H9 (cell line): Measurements from ENCODE around the gene STK38. TPM values are rescaled to one million over a fixed set of nuclear protein-coding genes. Genes with fewer than 3 reads are reported as not detected.

ENCODE experiments used
- DNase-seq: peaks from one replicate; pipeline ENCODE4 v3.0.0-alpha.2; 2017
- H2AFZ ChIP-seq: one replicate; pipeline ENCODE4 v1.6.1; 2013; ENCODE audit warnings: mild to moderate bottlenecking, low read length, control low read depth, moderate library complexity
- H2AK5ac ChIP-seq: 2 replicates; pipeline ENCODE4 v1.6.1; 2013; ENCODE audit warnings: low read length, control low read depth, mixed read lengths; ENCODE audit not compliant: insufficient read length
- H2BK120ac ChIP-seq: one replicate; pipeline ENCODE4 v1.6.1; 2013; ENCODE audit warnings: low read depth, mild to moderate bottlenecking, low read length, control low read depth, inconsistent platforms; ENCODE audit not compliant: poor library complexity, severe bottlenecking
- H2BK12ac ChIP-seq: 2 replicates; pipeline ENCODE4 v1.6.1; 2013; ENCODE audit warnings: low read length, control low read depth, mixed read lengths, low read depth; ENCODE audit not compliant: insufficient read length
- H2BK15ac ChIP-seq: 2 replicates; pipeline ENCODE4 v1.6.1; 2013; ENCODE audit warnings: low read depth, low read length, control low read depth
- H2BK20ac ChIP-seq: one replicate; pipeline ENCODE4 v1.6.1; 2013; ENCODE audit warnings: low read depth, mild to moderate bottlenecking, low read length, control low read depth, inconsistent platforms; ENCODE audit not compliant: poor library complexity, severe bottlenecking
- H2BK5ac ChIP-seq: 2 replicates; pipeline ENCODE4 v1.6.1; 2013; ENCODE audit warnings: low read length, control low read depth, mixed read lengths; ENCODE audit not compliant: insufficient read length
- H3K14ac ChIP-seq: 2 replicates; pipeline ENCODE4 v1.6.1; 2013; ENCODE audit warnings: low read length, control low read depth; ENCODE audit not compliant: insufficient read depth
- H3K18ac ChIP-seq: 2 replicates; pipeline ENCODE4 v1.6.1; 2013; ENCODE audit warnings: low read depth, mild to moderate bottlenecking, mixed read lengths, low read length, control low read depth; ENCODE audit not compliant: insufficient read length
- H3K23ac ChIP-seq: 2 replicates; pipeline ENCODE4 v1.6.1; 2013; ENCODE audit warnings: low read length, control low read depth, mixed read lengths, low read depth; ENCODE audit not compliant: insufficient read length
- H3K23me2 ChIP-seq: 2 replicates; pipeline ENCODE4 v1.6.1; 2013; ENCODE audit warnings: low read depth, mild to moderate bottlenecking, mixed read lengths, low read length, control low read depth; ENCODE audit not compliant: insufficient read length, poor library complexity, severe bottlenecking
- H3K27ac ChIP-seq: 2 replicates; pipeline ENCODE4 v1.5.1; 2013; ENCODE audit warnings: low read length, control low read depth, mixed read lengths, low read depth; ENCODE audit not compliant: insufficient read length
- H3K27me3 ChIP-seq: 2 replicates; pipeline ENCODE4 v1.6.1; 2013; ENCODE audit warnings: low read length, control low read depth, inconsistent platforms; ENCODE audit not compliant: insufficient read depth
- H3K4ac ChIP-seq: 2 replicates; pipeline ENCODE4 v1.6.1; 2013; ENCODE audit warnings: low read depth, mild to moderate bottlenecking, control low read depth, inconsistent platforms, low read length, moderate library complexity
- H3K4me1 ChIP-seq: 2 replicates; pipeline ENCODE4 v1.6.1; 2013; ENCODE audit warnings: low read length, control low read depth, inconsistent platforms; ENCODE audit not compliant: insufficient read depth
- H3K4me2 ChIP-seq: 2 replicates; pipeline ENCODE4 v1.6.1; 2013; ENCODE audit warnings: low read length, control low read depth, mixed read lengths; ENCODE audit not compliant: insufficient read length, insufficient read depth
- H3K56ac ChIP-seq: 2 replicates; pipeline ENCODE4 v1.6.1; 2013; ENCODE audit warnings: low read depth, mild to moderate bottlenecking, mixed read lengths, low read length, control low read depth; ENCODE audit not compliant: insufficient read length
- H3K79me1 ChIP-seq: 2 replicates; pipeline ENCODE4 v1.6.1; 2013; ENCODE audit warnings: low read depth, mild to moderate bottlenecking, moderate library complexity, low read length, control low read depth, inconsistent platforms; ENCODE audit not compliant: insufficient read depth, poor library complexity, severe bottlenecking
- H3K79me2 ChIP-seq: 2 replicates; pipeline ENCODE4 v1.6.1; 2013; ENCODE audit warnings: low read length, control low read depth, inconsistent platforms; ENCODE audit not compliant: insufficient read depth
- H3K9ac ChIP-seq: 2 replicates; pipeline ENCODE4 v1.6.1; 2013; ENCODE audit warnings: low read length, control low read depth, mixed read lengths; ENCODE audit not compliant: insufficient read length; ENCODE audit errors: extremely low read depth
- H3K9me3 ChIP-seq: one replicate; pipeline ENCODE4 v1.6.1; 2013; ENCODE audit warnings: low read depth, low read length, inconsistent platforms; ENCODE audit not compliant: control insufficient read depth
- H3T11ph ChIP-seq: one replicate; pipeline ENCODE4 v1.6.1; 2013; ENCODE audit warnings: mild to moderate bottlenecking, low read length, control low read depth, inconsistent platforms
- H4K20me1 ChIP-seq: one replicate; pipeline ENCODE4 v1.6.1; 2013; ENCODE audit not compliant: control insufficient read depth, insufficient read length, insufficient read depth
- H4K5ac ChIP-seq: 2 replicates; pipeline ENCODE4 v1.6.1; 2013; ENCODE audit warnings: low read depth, mild to moderate bottlenecking, mixed read lengths, low read length, control low read depth; ENCODE audit not compliant: insufficient read length
- H4K8ac ChIP-seq: replicated peaks from 2 replicates; pipeline ENCODE4 v1.6.1; 2013; ENCODE audit warnings: low read length, control low read depth, mixed read lengths, low read depth; ENCODE audit not compliant: insufficient read length
- H4K91ac ChIP-seq: 2 replicates; pipeline ENCODE4 v1.6.1; 2013; ENCODE audit warnings: low read depth, mild to moderate bottlenecking, moderate library complexity, mixed read lengths, low read length, control low read depth; ENCODE audit not compliant: insufficient read length
- H3K27ac Mint-ChIP-seq, 3 experiments: 2 replicates in 2 of 3; 3 replicates in 1 of 3; pipeline ENCODE4 v1.8.0; 2020 to 2021; ENCODE audit warnings: mixed read lengths in 3 of 3, mild to moderate bottlenecking in 1 of 3, moderate library complexity in 1 of 3
- H3K27me3 Mint-ChIP-seq: 2 replicates; pipeline ENCODE4 v1.8.0; 2021; ENCODE audit warnings: low read depth, mild to moderate bottlenecking, moderate library complexity, mixed read lengths
- H3K36me3 Mint-ChIP-seq, 3 experiments: 2 replicates in 2 of 3; 3 replicates in 1 of 3; pipeline ENCODE4 v1.8.0; 2020 to 2021; ENCODE audit warnings: low read depth in 3 of 3, mixed read lengths in 3 of 3; ENCODE audit not compliant: insufficient read depth in 1 of 3
- H3K4me1 Mint-ChIP-seq, 2 experiments: 2 replicates each; pipeline ENCODE4 v1.8.0; 2020; ENCODE audit warnings: mixed read lengths in 2 of 2
- H3K4me3 Mint-ChIP-seq, 2 experiments: 2 replicates in 1 of 2; 3 replicates in 1 of 2; pipeline ENCODE4 v1.8.0; 2020 to 2021; ENCODE audit warnings: mild to moderate bottlenecking in 2 of 2, mixed read lengths in 2 of 2, moderate library complexity in 1 of 2
- H3K9me3 Mint-ChIP-seq, 2 experiments: 2 replicates in 1 of 2; 3 replicates in 1 of 2; pipeline ENCODE4 v1.8.0; 2020; ENCODE audit warnings: mild to moderate bottlenecking in 2 of 2, mixed read lengths in 2 of 2, moderate library complexity in 1 of 2
- CTCF ChIP-seq: fragments of 200-600 bp; sonication (generic); conservative IDR thresholded peaks from 3 replicates; pipeline ENCODE4 v1.8.0; 2021; ENCODE audit warnings: antibody characterized with exemption, mild to moderate bottlenecking
- WGBS: extraction: QIAGEN DNeasy Blood & Tissue Kit; methylation state at CpG from one replicate; pipeline ENCODE4 v1.1.7; 2013; ENCODE audit warnings: missing lambda C conversion rate, low lambda C conversion rate, mixed read lengths; ENCODE audit not compliant: insufficient read length; ENCODE audit errors: extremely low coverage; 5-methylcytosine and 5-hydroxymethylcytosine counted together
- total RNA-seq: library from RNA; stranded (reverse); gene quantifications from 2 replicates; pipeline ENCODE4 v1.2.1, GENCODE V29; 2021

STK38 gene
- total RNA-seq, 1 experiment from 2014 or later, result 17.5 TPM

DNA sequence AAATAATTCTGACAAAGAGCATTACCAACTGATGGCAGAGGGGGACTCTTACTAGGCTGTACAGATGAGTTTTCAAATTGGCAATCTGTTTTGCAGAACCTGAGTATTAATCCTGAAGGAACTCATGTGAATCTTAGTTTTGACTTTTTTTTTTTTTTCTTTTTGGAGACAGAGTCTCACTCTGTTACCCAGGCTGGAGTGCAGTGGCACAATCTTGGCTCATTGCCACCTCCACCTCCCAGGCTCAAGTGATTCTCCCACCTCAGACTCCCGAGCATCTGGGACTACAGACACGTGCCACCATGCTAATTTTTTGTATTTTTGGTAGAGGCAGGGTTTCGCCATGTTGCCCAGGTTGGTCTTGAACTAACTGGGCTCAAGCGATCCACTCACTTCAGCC lies 55.2 kb downstream of the STK38 start:
- no peak for DNase-seq
- no peak overlapping the region for H3K18ac ChIP-seq
- H4K5ac ChIP-seq, result no peak overlapping the region
- no peaks in the 10 kb centered on the region for H3K79me2 ChIP-seq
- no peaks in the 10 kb centered on the region for H4K20me1 ChIP-seq
- no peak overlapping the region for H2BK120ac ChIP-seq
- no peak overlapping the region for H3T11ph ChIP-seq
- H3K9me3 ChIP-seq, result no peaks in the 10 kb centered on the region
- H3K4me2 ChIP-seq, result no peak overlapping the region
- no peak overlapping the region for H2BK5ac ChIP-seq
- H4K91ac ChIP-seq, result no peak overlapping the region
- no peaks in the 10 kb centered on the region for H3K27me3 ChIP-seq
- H2BK20ac ChIP-seq, result no peak overlapping the region
- H4K8ac ChIP-seq, result no peak overlapping the region
- no peaks in the 10 kb centered on the region for H3K23me2 ChIP-seq
- Mint-ChIP-seq H3K27ac (peak overlapping the region in 2 of 3 experiments; percentile 35 to 78; a peak in 2 of 7 replicates), H3K9me3 (no peaks in the 10 kb centered on the region), H3K4me3 (no peak overlapping the region; a peak in 1 of 5 replicates), H3K36me3 (peaks cover 8 to 43% (median 35%) of the 10 kb centered on the region in 3 experiments; a peak in 6 of 7 replicates), H3K4me1 (peaks cover 18 to 25% of the 10 kb centered on the region in 2 experiments), H3K27me3 (no peaks in the 10 kb centered on the region)
- H3K27ac ChIP-seq, result no peak overlapping the region
- no peak overlapping the region for H2AFZ ChIP-seq
- no peak for TF ChIP-seq CTCF
- WGBS, result no CpG with 5 or more reads among the region's 4 CpGs
- no peak overlapping the region for H3K56ac ChIP-seq
- H3K79me1 ChIP-seq, result no peaks in the 10 kb centered on the region
- H2BK12ac ChIP-seq, result no peak overlapping the region
- no peak overlapping the region for H2AK5ac ChIP-seq
- H3K4me1 ChIP-seq, result no peaks in the 10 kb centered on the region
- H3K23ac ChIP-seq, result no peak overlapping the region
- H2BK15ac ChIP-seq, result no peak overlapping the region
- H3K9ac ChIP-seq, result no peak overlapping the region
- no peak overlapping the region for H3K14ac ChIP-seq
- no peak overlapping the region for H3K4ac ChIP-seq
